Endothelial cell of umbilical vein (primary cell): ENCODE results near the gene PANX1.

Source experiments
- CTCF ChIP-seq, 2 donors: IDR thresholded peaks; 1 replicate in 1 of 2; 2 replicates in 1 of 2; pipeline ENCODE4 v1.5.1; 2011; ENCODE audit warnings: low read length in 2 of 2, mild to moderate bottlenecking in 2 of 2, moderate library complexity in 2 of 2, control low read depth in 1 of 2, inconsistent platforms in 1 of 2, low read depth in 1 of 2; ENCODE audit not compliant: insufficient read depth in 1 of 2; ENCODE audit errors: extremely low read depth in 1 of 2
- POLR2A ChIP-seq: IDR thresholded peaks from 2 replicates; pipeline ENCODE4 v1.6.1; 2012; ENCODE audit warnings: low read depth, mild to moderate bottlenecking, control low read depth, low read length
- POLR2AphosphoS5 ChIP-seq: IDR thresholded peaks from 2 replicates; pipeline ENCODE4 v1.6.1; 2012; ENCODE audit warnings: low read depth, mild to moderate bottlenecking, control low read depth, low read length, moderate library complexity; ENCODE audit not compliant: insufficient read depth

GRCh38 chr11:94132823-94133408, 4.3 kb downstream of the PANX1 start:
- TF ChIP-seq CTCF (IDR thresholded peaks at IDR 0.05; ENCODE audit: extremely low read depth in 1 of 2, insufficient read depth in 1 of 2, low read depth in 1 of 2, low read length in 2 of 2) (no peak), POLR2A (no peak), POLR2AphosphoS5 (no peak)
